Measurements from ENCODE around the gene CHD1L.

Gene CHD1L

DNA sequence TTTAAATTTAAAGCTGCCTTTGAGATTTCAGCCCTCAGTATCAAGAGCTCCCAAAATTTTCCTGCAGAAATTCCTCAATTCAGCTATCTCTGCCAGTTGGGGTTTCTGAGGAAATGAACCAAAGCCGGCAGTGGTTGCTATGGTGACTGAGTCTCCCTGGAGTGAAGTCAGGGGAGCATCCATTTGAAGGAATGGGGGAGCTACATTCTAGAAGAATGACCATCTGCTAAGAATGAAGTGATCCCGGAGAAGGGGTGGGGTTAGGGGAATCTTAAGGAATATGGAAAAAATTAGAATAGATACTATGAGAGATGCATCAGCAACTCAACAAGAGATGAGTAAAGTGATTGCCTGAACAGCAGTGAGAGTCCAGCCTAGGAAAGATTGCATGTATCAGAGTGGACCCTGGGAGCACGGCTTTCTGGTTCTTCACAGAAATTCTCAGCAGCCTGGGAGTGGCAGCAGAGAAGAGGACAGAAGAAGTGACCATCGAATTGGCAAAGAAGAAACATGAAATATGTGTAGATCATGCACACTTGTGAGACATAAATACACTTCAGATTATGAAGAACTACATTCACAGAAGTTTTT is 94.7 kb downstream of the CHD1L start:
- H3K4me3 ChIP-seq (ENCODE audit: low read depth, low read length), result no peak overlapping the region
- ChIA-PET CTCF (no interaction called here), POLR2A (no interaction called here)
- TF ChIP-seq, protein P1, sequence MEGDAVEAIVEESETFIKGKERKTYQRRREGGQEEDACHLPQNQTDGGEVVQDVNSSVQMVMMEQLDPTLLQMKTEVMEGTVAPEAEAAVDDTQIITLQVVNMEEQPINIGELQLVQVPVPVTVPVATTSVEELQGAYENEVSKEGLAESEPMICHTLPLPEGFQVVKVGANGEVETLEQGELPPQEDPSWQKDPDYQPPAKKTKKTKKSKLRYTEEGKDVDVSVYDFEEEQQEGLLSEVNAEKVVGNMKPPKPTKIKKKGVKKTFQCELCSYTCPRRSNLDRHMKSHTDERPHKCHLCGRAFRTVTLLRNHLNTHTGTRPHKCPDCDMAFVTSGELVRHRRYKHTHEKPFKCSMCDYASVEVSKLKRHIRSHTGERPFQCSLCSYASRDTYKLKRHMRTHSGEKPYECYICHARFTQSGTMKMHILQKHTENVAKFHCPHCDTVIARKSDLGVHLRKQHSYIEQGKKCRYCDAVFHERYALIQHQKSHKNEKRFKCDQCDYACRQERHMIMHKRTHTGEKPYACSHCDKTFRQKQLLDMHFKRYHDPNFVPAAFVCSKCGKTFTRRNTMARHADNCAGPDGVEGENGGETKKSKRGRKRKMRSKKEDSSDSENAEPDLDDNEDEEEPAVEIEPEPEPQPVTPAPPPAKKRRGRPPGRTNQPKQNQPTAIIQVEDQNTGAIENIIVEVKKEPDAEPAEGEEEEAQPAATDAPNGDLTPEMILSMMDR (IDR thresholded peaks at IDR 0.05; ENCODE audit: insufficient read depth, low read length, missing control alignments), result no peak
- no peak for DNase-seq (ENCODE audit: low read depth, low spot score)

- H3K4me3 ChIP-seq (ENCODE audit: low read depth, low read length), result no peak overlapping the region
- DNase-seq (ENCODE audit: low read depth, low spot score), result no peak
- CTCF ChIA-PET, result no interaction called here
- TF ChIP-seq, protein P1 (IDR thresholded peaks at IDR 0.05; ENCODE audit: insufficient read depth, low read length, missing control alignments), result no peak
- POLR2A ChIA-PET, result no interaction called here
Measured at GRCh38 chr1:147338571-147338970, 96.1 kb downstream of the CHD1L start.

- POLR2A ChIA-PET, result no interaction called here
- DNase-seq (ENCODE audit: low read depth, low spot score), result no peak
- TF ChIP-seq, protein P1 (IDR thresholded peaks at IDR 0.05; ENCODE audit: insufficient read depth, low read length, missing control alignments), result no peak
- no peak overlapping the region for H3K4me3 ChIP-seq (ENCODE audit: low read depth, low read length)
- CTCF ChIA-PET, result no interaction called here
Measured at GRCh38 chr1:147341246-147341645, 98.8 kb downstream of the CHD1L start.

Data from AG04449 (cell line).